DMS 273 treated with DMSO at 0.1 percent for 48 hours (cell line): ENCODE results near the gene SNCG.
"Not testable (repeated sequence)": the region's sequence is repeated elsewhere in the genome, so short reads cannot be mapped to it uniquely, and the experiment has no call there.

Source experiments
- DNase-seq: peaks from one replicate; lab custom pipeline; 2025; lab: John Stamatoyannopoulos, UW

SNCG gene

GRCh38 chr10:86958116-86958900 is at the start of gene SNCG:
TSS of gene SNCG (plus strand) at chr10:86958599. CDS start at chr10:86958698, 99 bp downstream.
- no peak for DNase-seq

- no peak for DNase-seq
Measured at GRCh38 chr10:86914734-86915133, 43.7 kb upstream of the SNCG start.

GRCh38 chr10:86918022-86918471 is 40.4 kb upstream of the SNCG start:
- no peak for DNase-seq

GRCh38 chr10:86922553-86922961 is 35.8 kb upstream of the SNCG start:
- DNase-seq, result no peak

GRCh38 chr10:86929468-86930380 is 28.7 kb upstream of the SNCG start:
- DNase-seq, result no peak

- DNase-seq, result no peak
Measured at GRCh38 chr10:86931872-86932271, 26.5 kb upstream of the SNCG start.

- DNase-seq, result no peak
Measured at GRCh38 chr10:86932674-86933073, 25.7 kb upstream of the SNCG start.

- not testable (repeated sequence) for DNase-seq
Measured at GRCh38 chr10:86934162-86934711, 24.2 kb upstream of the SNCG start.

- DNase-seq, result no peak
Measured at GRCh38 chr10:86936661-86937501, 21.5 kb upstream of the SNCG start.

- no peak for DNase-seq
Measured at GRCh38 chr10:86937502-86938154, 20.8 kb upstream of the SNCG start.

GRCh38 chr10:86938260-86938659 is 20.1 kb upstream of the SNCG start:
- DNase-seq, result no peak

GRCh38 chr10:86940076-86940475 is 18.3 kb upstream of the SNCG start:
- DNase-seq, result not testable (repeated sequence)

- DNase-seq, result no peak
Measured at GRCh38 chr10:86940677-86941076, 17.7 kb upstream of the SNCG start.

- DNase-seq, result no peak
Measured at GRCh38 chr10:86941426-86941825, 17.0 kb upstream of the SNCG start.

- no peak for DNase-seq
Measured at GRCh38 chr10:86941991-86942421, 16.4 kb upstream of the SNCG start.

GRCh38 chr10:86942441-86943315 is 15.7 kb upstream of the SNCG start:
- DNase-seq, result no peak

- no peak for DNase-seq
Measured at GRCh38 chr10:86943316-86944030, 14.9 kb upstream of the SNCG start.

GRCh38 chr10:86944031-86944419 is 14.4 kb upstream of the SNCG start:
- DNase-seq, result no peak

GRCh38 chr10:86944471-86944870 is 13.9 kb upstream of the SNCG start:
- no peak for DNase-seq
